Endodermal cell (in vitro differentiated cells): ENCODE measurements around the gene BZW2. TPM values are rescaled to one million over a fixed set of nuclear protein-coding genes. Genes with fewer than 3 reads are reported as not detected.

Experiments used
- DNase-seq: peaks from one replicate; pipeline ENCODE4 v3.0.0-alpha.2; 2017
- H3K27ac ChIP-seq: 2 replicates; pipeline ENCODE4 v1.5.1; 2013; ENCODE audit warnings: mild to moderate bottlenecking, low read depth, low read length, moderate library complexity
- H3K27me3 ChIP-seq: 2 replicates; pipeline ENCODE4 v1.6.1; 2013; ENCODE audit warnings: mild to moderate bottlenecking, low read length, moderate library complexity; ENCODE audit not compliant: insufficient read depth, control insufficient read depth, poor library complexity, severe bottlenecking
- H3K36me3 ChIP-seq: 2 replicates; pipeline ENCODE4 v1.7.0; 2013; ENCODE audit warnings: mild to moderate bottlenecking, low read length, moderate library complexity; ENCODE audit not compliant: control insufficient read depth, insufficient read depth
- H3K4me1 ChIP-seq: one replicate; pipeline ENCODE4 v1.7.0; 2013; ENCODE audit warnings: low read length; ENCODE audit not compliant: control insufficient read depth, insufficient read depth
- H3K4me3 ChIP-seq: 2 replicates; pipeline ENCODE4 v1.5.1; 2013; ENCODE audit warnings: mild to moderate bottlenecking, low read length, moderate library complexity
- H3K9ac ChIP-seq: 2 replicates; pipeline ENCODE4 v1.6.1; 2013; ENCODE audit warnings: mild to moderate bottlenecking, low read length, moderate library complexity; ENCODE audit not compliant: poor library complexity, severe bottlenecking; ENCODE audit errors: extremely low read depth
- H3K9me3 ChIP-seq: 2 replicates; pipeline ENCODE4 v1.6.1; 2013; ENCODE audit warnings: mild to moderate bottlenecking, low read length, moderate library complexity; ENCODE audit not compliant: control insufficient read depth
- H3K27ac Mint-ChIP-seq: 2 replicates; pipeline ENCODE4 v1.8.0; 2020; ENCODE audit warnings: mixed read lengths
- H3K27me3 Mint-ChIP-seq: 2 replicates; pipeline ENCODE4 v1.8.0; 2021; ENCODE audit warnings: mild to moderate bottlenecking, mixed read lengths; ENCODE audit not compliant: insufficient read depth
- H3K36me3 Mint-ChIP-seq: 2 replicates; pipeline ENCODE4 v1.8.0; 2020; ENCODE audit warnings: low read depth, mixed read lengths
- H3K4me1 Mint-ChIP-seq: 2 replicates; pipeline ENCODE4 v1.8.0; 2020; ENCODE audit warnings: mixed read lengths
- H3K4me3 Mint-ChIP-seq: 2 replicates; pipeline ENCODE4 v1.8.0; 2020; ENCODE audit warnings: mild to moderate bottlenecking, moderate library complexity, mixed read lengths
- H3K9me3 Mint-ChIP-seq: 2 replicates; pipeline ENCODE4 v1.8.0; 2020; ENCODE audit warnings: mild to moderate bottlenecking, mixed read lengths
- CTCF ChIP-seq: fragments of 200-600 bp; sonication (generic); conservative IDR thresholded peaks from 2 replicates; pipeline ENCODE4 v1.5.0; 2021; ENCODE audit warnings: antibody characterized with exemption, mild to moderate bottlenecking
- WGBS, 2 experiments: methylation state at CpG; one replicate each; pipeline versions ENCODE4 v1.1.5 to v1.1.7; 2013; ENCODE audit warnings: missing lambda C conversion rate in 2 of 2, mixed read lengths in 1 of 2; ENCODE audit not compliant: insufficient coverage in 1 of 2, insufficient read length in 1 of 2; 5-methylcytosine and 5-hydroxymethylcytosine counted together
- total RNA-seq, 2 donors: library from RNA; stranded (reverse); fragmentation: NEBNext Ultra II Directional in 1 of 2; extraction: Animal tissue kit (Norgen Biotek cat#: 25700) in 1 of 2; gene quantifications; 2 replicates in 1 of 2; 3 replicates in 1 of 2; pipeline ENCODE4 v1.2.1, GENCODE V29; 2021

Gene BZW2
- total RNA-seq, 2 donors from 2014 or later, result 75.1 to 87.7 TPM

GRCh38 chr7:16721541-16721940 lies 75.6 kb downstream of the BZW2 start:
- no peak overlapping the region for H3K9ac ChIP-seq
- H3K9me3 ChIP-seq, result no peaks in the 10 kb centered on the region
- H3K27ac ChIP-seq, result no peak overlapping the region
- no peaks in the 10 kb centered on the region for H3K36me3 Mint-ChIP-seq
- no peak for TF ChIP-seq CTCF
- H3K27ac Mint-ChIP-seq, result no peak overlapping the region
- peaks cover 4% of the 10 kb centered on the region for H3K4me1 ChIP-seq
- H3K36me3 ChIP-seq, result no peaks in the 10 kb centered on the region
- H3K4me3 ChIP-seq, result no peak overlapping the region
- 73 to 74% methylated on average over 3 to 4 of the region's 4 CpGs for WGBS, 2 experiments
- H3K27me3 Mint-ChIP-seq, result no peaks in the 10 kb centered on the region
- no peak for DNase-seq
- no peaks in the 10 kb centered on the region for H3K9me3 Mint-ChIP-seq
- H3K4me1 Mint-ChIP-seq, result peaks cover 11% of the 10 kb centered on the region
- H3K4me3 Mint-ChIP-seq, result no peak overlapping the region
- no peaks in the 10 kb centered on the region for H3K27me3 ChIP-seq

GRCh38 chr7:16724344-16724743 lies 78.4 kb downstream of the BZW2 start:
- Histone ChIP-seq H3K4me3 (no peak overlapping the region), H3K27me3 (no peaks in the 10 kb centered on the region), H3K4me1 (no peaks in the 10 kb centered on the region), H3K9me3 (no peaks in the 10 kb centered on the region), H3K9ac (no peak overlapping the region), H3K27ac (no peak overlapping the region), H3K36me3 (no peaks in the 10 kb centered on the region)
- 100% methylated on average over 1 of the region's 1 CpG for WGBS, 2 experiments
- H3K36me3 Mint-ChIP-seq, result no peaks in the 10 kb centered on the region
- no peaks in the 10 kb centered on the region for H3K27me3 Mint-ChIP-seq
- no peaks in the 10 kb centered on the region for H3K9me3 Mint-ChIP-seq
- H3K4me3 Mint-ChIP-seq, result no peak overlapping the region
- DNase-seq, result no peak
- no peak overlapping the region for H3K27ac Mint-ChIP-seq
- no peak for TF ChIP-seq CTCF
- peaks cover 6% of the 10 kb centered on the region for H3K4me1 Mint-ChIP-seq

GRCh38 chr7:16726189-16726588 lies 80.2 kb downstream of the BZW2 start:
- Histone ChIP-seq H3K36me3 (no peaks in the 10 kb centered on the region), H3K9ac (no peak overlapping the region), H3K27ac (no peak overlapping the region), H3K4me1 (no peaks in the 10 kb centered on the region), H3K27me3 (no peaks in the 10 kb centered on the region), H3K9me3 (no peaks in the 10 kb centered on the region), H3K4me3 (no peak overlapping the region)
- H3K9me3 Mint-ChIP-seq, result no peaks in the 10 kb centered on the region
- H3K27me3 Mint-ChIP-seq, result no peaks in the 10 kb centered on the region
- 93 to 100% methylated on average over 1 to 2 of the region's 2 CpGs for whole genome bisulfite sequencing, 2 experiments
- no peaks in the 10 kb centered on the region for H3K4me1 Mint-ChIP-seq
- no peaks in the 10 kb centered on the region for H3K36me3 Mint-ChIP-seq
- TF ChIP-seq CTCF, result no peak
- DNase-seq, result no peak
- no peak overlapping the region for H3K4me3 Mint-ChIP-seq
- no peak overlapping the region for H3K27ac Mint-ChIP-seq
